ENCODE measurements around the gene MAJIN. TPM values are rescaled to one million over a fixed set of nuclear protein-coding genes. Genes with fewer than 3 reads are reported as not detected.
A peak's percentile ranks its signal among the peaks of the same experiment; 100 is the strongest.

The MAJIN gene
- total and polyA plus RNA-seq, 9 of the 15 experiments (the other 6 are each of a cell fraction or from before 2014, with no cell fraction given): 0.17 to 0.83 (median 0.24) TPM; not detected in 2

GRCh38 chr11:64996710-64997380 lies 24.9 kb upstream of the MAJIN start, which contains the start of gene BATF2 (continued):
- TF ChIP-seq NFIC (IDR thresholded peaks at IDR 0.05): no peak
- no peak; the same call in 1 of the 2 replicates for TF ChIP-seq ARID1B (IDR thresholded peaks at IDR 0.05)
- TF ChIP-seq ZNF589 (CRISPR knock-in tag; IDR thresholded peaks at IDR 0.05; ENCODE audit: low read depth): 0 out of 2 replicates have a peak, but pooled peaks have one; percentile 57
- TF ChIP-seq OTX1 (CRISPR knock-in tag; IDR thresholded peaks at IDR 0.05): 0 out of 2 replicates have a peak, but pooled peaks have one; percentile 50
- no peak for TF ChIP-seq ZC3H8 (IDR thresholded peaks at IDR 0.05)
- TF ChIP-seq ZNF347 (CRISPR knock-in tag; IDR thresholded peaks at IDR 0.05; ENCODE audit: low read depth): no peak
- 0 out of 4 replicates have a peak, but pooled peaks of 1 of the 2 experiments have one; percentile 24 for TF ChIP-seq MCM7 (IDR thresholded peaks at IDR 0.05)
- TF ChIP-seq ZNF277 (CRISPR knock-in tag; IDR thresholded peaks at IDR 0.05; ENCODE audit: borderline replicate concordance): no peak
- TF ChIP-seq ETS2 (tag; IDR thresholded peaks at IDR 0.05; ENCODE audit: borderline replicate concordance, poor library complexity, severe bottlenecking): no peak
- TF ChIP-seq DNMT1 (IDR thresholded peaks at IDR 0.05): no peak
- TF ChIP-seq XRCC5 (IDR thresholded peaks at IDR 0.05; ENCODE audit: low read depth, low read length): no peak
- TF ChIP-seq ZNF699 (CRISPR knock-in tag; IDR thresholded peaks at IDR 0.05; ENCODE audit: insufficient replicate concordance): no peak
- no peak for TF ChIP-seq CUX1 (CRISPR knock-in tag; IDR thresholded peaks at IDR 0.05)
- peak; percentile 27; the same call in 1 of the 2 replicates for TF ChIP-seq TCF3 (CRISPR knock-in tag; IDR thresholded peaks at IDR 0.05)
- no peak for TF ChIP-seq NR2C1 (IDR thresholded peaks at IDR 0.05)
- peak; percentile 46 for TF ChIP-seq NR2C1 (tag; IDR thresholded peaks at IDR 0.05)
- no peak for TF ChIP-seq E2F3 (CRISPR knock-in tag; IDR thresholded peaks at IDR 0.05)
- TF ChIP-seq TAF15 (IDR thresholded peaks at IDR 0.05; ENCODE audit: low read depth, low read length): no peak
- peak; percentile 88; the same call in 1 of the 2 replicates for TF ChIP-seq HMGXB4 (CRISPR knock-in tag; IDR thresholded peaks at IDR 0.05)
- peak; percentile 61; the same call in 1 of the 2 replicates for TF ChIP-seq SMARCA4 (IDR thresholded peaks at IDR 0.05)
- TF ChIP-seq FOXK1 (CRISPR knock-in tag; IDR thresholded peaks at IDR 0.05; ENCODE audit: borderline replicate concordance): no peak
- no peak for TF ChIP-seq ZNF324 (CRISPR knock-in tag; IDR thresholded peaks at IDR 0.05)

Measured in K562 (cell line).